Erythroblast (primary cell): ENCODE measurements around the gene RAB19.

ENCODE experiments used
- GATA1 ChIP-seq: IDR thresholded peaks from 2 replicates; pipeline ENCODE4 v1.6.1; 2011; ENCODE audit warnings: low read depth, mild to moderate bottlenecking, control low read depth, low read length, moderate library complexity
- POLR2A ChIP-seq: IDR thresholded peaks from 2 replicates; pipeline ENCODE4 v1.6.1; 2011; ENCODE audit warnings: mild to moderate bottlenecking, low read length

DNA sequence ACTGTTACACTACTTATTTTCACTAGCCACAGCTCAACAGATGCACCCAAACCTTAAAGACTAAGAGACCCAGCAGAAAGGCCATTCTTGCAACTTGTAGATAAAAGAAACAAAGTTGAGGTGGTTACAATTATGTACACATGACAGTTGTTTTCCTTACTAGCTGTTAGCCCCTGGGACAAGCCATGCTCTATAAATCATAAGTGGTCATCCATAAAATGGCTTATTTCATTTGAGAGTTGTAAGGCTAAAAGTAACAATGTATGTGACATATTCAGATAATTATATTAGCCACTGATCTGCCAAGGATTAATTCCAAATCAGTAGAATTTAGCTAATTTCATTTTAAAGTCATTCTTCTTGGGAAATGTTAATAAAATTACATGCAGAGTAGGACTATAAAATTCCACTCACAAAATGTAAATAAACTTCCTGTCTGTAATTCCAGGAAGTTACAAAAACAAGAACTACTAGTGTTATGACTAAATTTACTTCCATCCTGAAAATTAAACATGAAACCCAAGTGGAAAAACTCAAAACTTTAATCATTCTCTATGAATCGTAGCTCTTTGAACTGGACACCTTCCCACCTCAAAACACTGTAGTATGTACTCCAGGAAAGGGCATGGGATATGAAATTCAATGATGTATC, 18.8 kb upstream of the RAB19 start:
- no peak for TF ChIP-seq POLR2A
- TF ChIP-seq GATA1: no peak
